Measurements from ENCODE around the gene OXCT1.
"Not testable (repeated sequence)": the region's sequence is repeated elsewhere in the genome, so short reads cannot be mapped to it uniquely, and the experiment has no call there.

Gene OXCT1

GRCh38 chr5:41821051-41821450, 49.2 kb downstream of the OXCT1 start:
- DNase-seq, result no peak

GRCh38 chr5:41820150-41820549, 50.1 kb downstream of the OXCT1 start:
- DNase-seq, result no peak

- no peak for DNase-seq
Measured at GRCh38 chr5:41817625-41818301, 52.5 kb downstream of the OXCT1 start.

GRCh38 chr5:41815663-41816229, 54.5 kb downstream of the OXCT1 start:
- DNase-seq, result no peak

- DNase-seq, result no peak
Measured at GRCh38 chr5:41815261-41815660, 55.0 kb downstream of the OXCT1 start.

GRCh38 chr5:41814306-41814705, 55.9 kb downstream of the OXCT1 start:
- not testable (repeated sequence) for DNase-seq

- no peak for DNase-seq
Measured at GRCh38 chr5:41812156-41812555, 58.1 kb downstream of the OXCT1 start.

GRCh38 chr5:41809128-41809527, 61.1 kb downstream of the OXCT1 start:
- no peak for DNase-seq

- no peak for DNase-seq
Measured at GRCh38 chr5:41808294-41808693, 61.9 kb downstream of the OXCT1 start.

GRCh38 chr5:41797662-41798061, 72.6 kb downstream of the OXCT1 start:
- no peak for DNase-seq

- no peak for DNase-seq
Measured at GRCh38 chr5:41796061-41796460, 74.2 kb downstream of the OXCT1 start.

- DNase-seq, result no peak
Measured at GRCh38 chr5:41795125-41795524, 75.1 kb downstream of the OXCT1 start.

- DNase-seq, result peak; percentile 56 to 61
Measured at GRCh38 chr5:41794471-41794870, 75.8 kb downstream of the OXCT1 start.

GRCh38 chr5:41793141-41793770, 77.0 kb downstream of the OXCT1 start:
- no peak for DNase-seq

GRCh38 chr5:41790038-41790776, 80.0 kb downstream of the OXCT1 start:
- DNase-seq, result no peak

GRCh38 chr5:41789434-41789833, 80.8 kb downstream of the OXCT1 start:
- DNase-seq, result no peak

GRCh38 chr5:41788941-41789368, 81.3 kb downstream of the OXCT1 start:
- no peak for DNase-seq

- DNase-seq, result no peak
Measured at GRCh38 chr5:41787265-41787664, 83.0 kb downstream of the OXCT1 start.

GRCh38 chr5:41785061-41785460, 85.2 kb downstream of the OXCT1 start:
- no peak for DNase-seq

GRCh38 chr5:41778410-41778809, 91.8 kb downstream of the OXCT1 start:
- DNase-seq, result no peak

GRCh38 chr5:41776435-41776834, 93.8 kb downstream of the OXCT1 start:
- DNase-seq, result no peak

- DNase-seq, result no peak
Measured at GRCh38 chr5:41773799-41774198, 96.4 kb downstream of the OXCT1 start.

- no peak for DNase-seq
Measured at GRCh38 chr5:41772785-41773442, 97.3 kb downstream of the OXCT1 start.

Data from SW 1271 (cell line).